A549 (cell line): ENCODE data around the gene C3orf62. TPM values are rescaled to one million over a fixed set of nuclear protein-coding genes. Genes with fewer than 3 reads are reported as not detected.

Experiments
- ATAC-seq, 2 experiments: fragments of 200-7000 bp in 1 of 2; fragments of >200 bp in 1 of 2; cut with Nextera tagmentation in 1 of 2; cut with Tn5 transposase in 1 of 2; 3 replicates each; pipeline versions ENCODE4 v1.8.0 to v1.9.1; 2018 to 2020; ENCODE audit warnings: mild to moderate bottlenecking in 1 of 2, moderate library complexity in 1 of 2
- CTCF ChIA-PET: fragments of 300-600 bp; sonication (Branson Sonifier 250); formaldehyde crosslinking; extraction: SDS; loops from one replicate; lab custom pipeline; 2021; ENCODE audit warnings: antibody characterized with exemption, inconsistent platforms; lab: Yijun Ruan, JAX
- POLR2A ChIA-PET: fragments of 350-600 bp; formaldehyde crosslinking; extraction: SDS; loops from one replicate; lab custom pipeline; 2021; ENCODE audit warnings: antibody characterized with exemption, inconsistent platforms; lab: Yijun Ruan, JAX
- DNase-seq, 2 experiments: peaks; one replicate each; pipeline versions ENCODE4 v3.0.0 to v3.0.0-alpha.2; 2011 to 2016; ENCODE audit warnings: low read depth in 1 of 2, low spot score in 1 of 2
- FAIRE-seq: peaks from 2 replicates; lab custom pipeline; 2011; peaks lifted over from hg19 to GRCh38; lab: Jason Lieb, UNC
- H3K27ac ChIP-seq, 2 experiments: fragments of >200 bp; sonication (Bioruptor Twin); formaldehyde crosslinking; 3 replicates each; pipeline ENCODE4 v1.5.1; 2016 to 2017
- H3K4me1 ChIP-seq: fragments of >200 bp; sonication (Bioruptor Twin); formaldehyde crosslinking; 3 replicates; pipeline ENCODE4 v1.6.1; 2016
- H3K4me2 ChIP-seq: fragments of >200 bp; sonication (Bioruptor Twin); formaldehyde crosslinking; 3 replicates; pipeline ENCODE4 v1.6.1; 2016
- H3K4me3 ChIP-seq: fragments of >200 bp; sonication (Bioruptor Twin); formaldehyde crosslinking; 3 replicates; pipeline ENCODE4 v1.5.1; 2016
- H3K9me3 ChIP-seq: fragments of >200 bp; sonication (Bioruptor Twin); formaldehyde crosslinking; 3 replicates; pipeline ENCODE4 v1.6.1; 2016
- CBX8 ChIP-seq: fragments of 200-600 bp; sonication (generic); IDR thresholded peaks from 2 replicates; pipeline ENCODE4 v1.6.1; 2016
- CHD2 ChIP-seq: fragments of 150-350 bp; IDR thresholded peaks from 2 replicates; pipeline ENCODE4 v1.6.1; 2014; ENCODE audit warnings: low read length; ENCODE audit not compliant: partially characterized antibody
- EHF ChIP-seq: fragments of 250-450 bp; sonication (Bioruptor Pico); IDR thresholded peaks from 2 replicates; pipeline ENCODE4 v1.5.0; 2020; ENCODE audit warnings: mild to moderate bottlenecking
- EHMT2 ChIP-seq: fragments of 200-600 bp; sonication (generic); IDR thresholded peaks from 2 replicates; pipeline ENCODE4 v1.6.1; 2016; ENCODE audit warnings: antibody characterized with exemption, low read depth, mild to moderate bottlenecking, moderate library complexity
- EP300 ChIP-seq, 2 experiments: fragments of >200 bp; sonication (Bioruptor Twin); formaldehyde crosslinking; IDR thresholded peaks; 2 replicates in 1 of 2; 3 replicates in 1 of 2; pipeline ENCODE4 v1.6.1; 2016 to 2017
- HDAC2 ChIP-seq: fragments of 200-600 bp; sonication (generic); IDR thresholded peaks from 2 replicates; pipeline ENCODE4 v1.6.1; 2016
- JUN ChIP-seq, 2 experiments: fragments of >200 bp; sonication (Bioruptor Twin); formaldehyde crosslinking; IDR thresholded peaks; 2 replicates in 1 of 2; 3 replicates in 1 of 2; pipeline ENCODE4 v1.6.1; 2016 to 2017
- KDM1A ChIP-seq: fragments of 200-600 bp; sonication (generic); IDR thresholded peaks from 2 replicates; pipeline ENCODE4 v1.6.1; 2016; ENCODE audit warnings: low read depth, mild to moderate bottlenecking
- KDM5A ChIP-seq: fragments of 200-600 bp; sonication (generic); IDR thresholded peaks from 2 replicates; pipeline ENCODE4 v1.6.1; 2016; ENCODE audit warnings: antibody characterized with exemption, mild to moderate bottlenecking
- MAZ ChIP-seq: fragments of 150-350 bp; IDR thresholded peaks from 2 replicates; pipeline ENCODE4 v1.6.1; 2014; ENCODE audit warnings: antibody characterized with exemption, low read depth, low read length, borderline replicate concordance
- NFE2L2 ChIP-seq: fragments of 150-350 bp; conservative IDR thresholded peaks from 2 replicates; pipeline ENCODE4 v1.6.1; 2014; ENCODE audit warnings: low read length
- NR3C1 ChIP-seq: fragments of >200 bp; sonication (Bioruptor Twin); formaldehyde crosslinking; IDR thresholded peaks from 3 replicates; pipeline ENCODE4 v1.6.1; 2017
- PHF8 ChIP-seq: fragments of 200-600 bp; sonication (generic); IDR thresholded peaks from 2 replicates; pipeline ENCODE4 v1.6.1; 2016; ENCODE audit warnings: low read depth, mild to moderate bottlenecking, antibody characterized with exemption, moderate library complexity, borderline replicate concordance
- RNF2 ChIP-seq: fragments of 200-600 bp; sonication (generic); IDR thresholded peaks from 2 replicates; pipeline ENCODE4 v1.6.1; 2016; ENCODE audit warnings: low read depth, mild to moderate bottlenecking, antibody characterized with exemption, moderate library complexity, borderline replicate concordance
- ZC3H11A ChIP-seq: fragments of 450-650 bp; IDR thresholded peaks from 2 replicates; pipeline ENCODE4 v1.6.1; 2014; ENCODE audit warnings: antibody characterized with exemption, mild to moderate bottlenecking
- ZFP36 ChIP-seq: fragments of 450-650 bp; IDR thresholded peaks from 2 replicates; pipeline ENCODE4 v1.6.1; 2014; ENCODE audit warnings: borderline replicate concordance; ENCODE audit not compliant: partially characterized antibody
- ZNF302 ChIP-seq: fragments of 250-450 bp; sonication (Bioruptor Pico); IDR thresholded peaks from 2 replicates; pipeline ENCODE4 v1.9.0; 2021; ENCODE audit warnings: inconsistent platforms, mild to moderate bottlenecking, moderate library complexity
- WGBS: methylation state at CpG from one replicate; pipeline ENCODE4 v1.1.6; 2017; ENCODE audit errors: missing lambda C conversion rate; 5-methylcytosine and 5-hydroxymethylcytosine counted together
- polyA plus RNA-seq, 4 experiments: library from polyadenylated mRNA; depleted of rRNA in 3 of 4; stranded (reverse); fragments of >200 nt; fragmentation: RNase III in 1 of 4; extraction: RNeasy Plus Mini Kit Qiagen cat#74134 plus additional on column Dnase treatment in 1 of 4; gene quantifications; 2 replicates in 3 of 4; 3 replicates in 1 of 4; pipeline ENCODE4 v1.2.3, GENCODE V29; 2011 to 2017
- TF ChIP-seq, protein P1 (sequence below): fragments of 250-450 bp; sonication (Bioruptor Pico); IDR thresholded peaks from 2 replicates; pipeline ENCODE4 v1.5.0; 2020; ENCODE audit warnings: low read depth, mild to moderate bottlenecking, moderate library complexity
- TF ChIP-seq, protein P2 (sequence below): fragments of 250-450 bp; sonication (Bioruptor Pico); IDR thresholded peaks from 2 replicates; pipeline ENCODE4 v1.5.0; 2021; ENCODE audit warnings: mild to moderate bottlenecking, moderate library complexity, borderline replicate concordance
- TF ChIP-seq, protein P3 (sequence below): IDR thresholded peaks from 2 replicates; pipeline ENCODE4 v1.6.1; 2012
- TF ChIP-seq, protein P4 (sequence below): fragments of >200 bp; sonication (Bioruptor Twin); formaldehyde crosslinking; IDR thresholded peaks from 3 replicates; pipeline ENCODE4 v1.5.1; 2016

Gene C3orf62
- polyA plus RNA-seq, 2 of the 4 experiments (the other 2 are of a cell fraction) = 1.5 to 2.0 TPM

DNA sequence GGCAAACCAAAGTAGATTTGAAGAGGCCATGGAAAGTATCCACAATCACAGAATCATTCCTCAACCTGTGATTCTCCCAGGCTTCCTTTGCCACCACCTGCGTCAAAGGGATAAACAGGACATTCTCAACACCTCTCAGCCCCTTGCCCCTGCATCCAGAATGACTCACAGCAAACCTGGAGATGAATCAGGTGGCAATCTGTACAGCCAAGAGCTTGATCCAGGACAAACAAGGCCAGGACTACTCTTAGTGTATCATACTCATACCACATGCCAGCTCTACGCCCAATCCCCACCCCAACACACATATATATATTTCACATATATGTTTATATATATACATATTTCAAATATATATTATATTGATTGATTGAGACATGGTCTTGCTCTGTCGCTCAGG is 23.6 kb upstream of the C3orf62 start (continued):
- TF ChIP-seq, protein P1, sequence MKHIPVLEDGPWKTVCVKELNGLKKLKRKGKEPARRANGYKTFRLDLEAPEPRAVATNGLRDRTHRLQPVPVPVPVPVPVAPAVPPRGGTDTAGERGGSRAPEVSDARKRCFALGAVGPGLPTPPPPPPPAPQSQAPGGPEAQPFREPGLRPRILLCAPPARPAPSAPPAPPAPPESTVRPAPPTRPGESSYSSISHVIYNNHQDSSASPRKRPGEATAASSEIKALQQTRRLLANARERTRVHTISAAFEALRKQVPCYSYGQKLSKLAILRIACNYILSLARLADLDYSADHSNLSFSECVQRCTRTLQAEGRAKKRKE (CRISPR knock-in tag) = no peak
- TF ChIP-seq EP300 (IDR thresholded peaks at IDR 0.05) (no peak), RNF2 (no peak), NR3C1 (no peak), NFE2L2 (no peak)
- TF ChIP-seq, protein P2, sequence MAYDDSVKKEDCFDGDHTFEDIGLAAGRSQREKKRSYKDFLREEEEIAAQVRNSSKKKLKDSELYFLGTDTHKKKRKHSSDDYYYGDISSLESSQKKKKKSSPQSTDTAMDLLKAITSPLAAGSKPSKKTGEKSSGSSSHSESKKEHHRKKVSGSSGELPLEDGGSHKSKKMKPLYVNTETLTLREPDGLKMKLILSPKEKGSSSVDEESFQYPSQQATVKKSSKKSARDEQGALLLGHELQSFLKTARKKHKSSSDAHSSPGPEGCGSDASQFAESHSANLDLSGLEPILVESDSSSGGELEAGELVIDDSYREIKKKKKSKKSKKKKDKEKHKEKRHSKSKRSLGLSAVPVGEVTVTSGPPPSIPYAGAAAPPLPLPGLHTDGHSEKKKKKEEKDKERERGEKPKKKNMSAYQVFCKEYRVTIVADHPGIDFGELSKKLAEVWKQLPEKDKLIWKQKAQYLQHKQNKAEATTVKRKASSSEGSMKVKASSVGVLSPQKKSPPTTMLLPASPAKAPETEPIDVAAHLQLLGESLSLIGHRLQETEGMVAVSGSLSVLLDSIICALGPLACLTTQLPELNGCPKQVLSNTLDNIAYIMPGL (CRISPR knock-in tag) = no peak

DNA sequence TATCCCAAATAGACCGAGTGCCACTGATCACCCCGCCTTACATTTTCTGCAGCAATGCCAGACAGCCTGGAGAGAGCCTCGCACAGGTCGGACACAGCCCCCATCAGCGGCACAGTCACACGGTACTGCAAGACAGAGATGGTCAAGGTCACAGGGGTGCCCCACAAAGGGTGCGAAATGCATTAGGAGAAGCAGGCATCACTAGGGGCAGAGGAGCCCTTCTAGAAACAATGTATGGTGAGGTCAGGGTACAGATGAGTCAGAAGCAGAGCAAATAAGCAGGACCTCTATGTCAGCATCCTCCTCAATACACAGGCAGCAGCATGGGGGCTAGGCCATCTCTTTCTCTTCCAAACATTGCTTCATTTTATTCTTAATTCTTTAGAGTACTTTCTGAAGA is 21.5 kb upstream of the C3orf62 start:
- no peak overlapping the region for H3K27ac ChIP-seq
- POLR2A ChIA-PET = no interaction called here
- no peak overlapping the region for H3K4me3 ChIP-seq
- no peaks in the 10 kb centered on the region for H3K9me3 ChIP-seq
- 0 out of 3 replicates have a peak overlapping the region, but pooled peaks have one; percentile 1 for H3K4me2 ChIP-seq
- CTCF ChIA-PET = no interaction called here
- ATAC-seq (peak; percentile 74 to 80), FAIRE-seq (no peak), DNase-seq (peak in 1 of 2 experiments; percentile 12)
- WGBS = 78% methylated on average over 7 of the region's 7 CpGs
- H3K4me1 ChIP-seq = peaks cover 14% of the 10 kb centered on the region; the same call in 2 of the 3 replicates
- no peak for TF ChIP-seq JUN (IDR thresholded peaks at IDR 0.05)
- TF ChIP-seq ZNF302 = no peak
- no peak for TF ChIP-seq NFE2L2
- no peak for TF ChIP-seq RNF2
- no peak for TF ChIP-seq EHF (CRISPR knock-in tag)
- TF ChIP-seq, protein P3, sequence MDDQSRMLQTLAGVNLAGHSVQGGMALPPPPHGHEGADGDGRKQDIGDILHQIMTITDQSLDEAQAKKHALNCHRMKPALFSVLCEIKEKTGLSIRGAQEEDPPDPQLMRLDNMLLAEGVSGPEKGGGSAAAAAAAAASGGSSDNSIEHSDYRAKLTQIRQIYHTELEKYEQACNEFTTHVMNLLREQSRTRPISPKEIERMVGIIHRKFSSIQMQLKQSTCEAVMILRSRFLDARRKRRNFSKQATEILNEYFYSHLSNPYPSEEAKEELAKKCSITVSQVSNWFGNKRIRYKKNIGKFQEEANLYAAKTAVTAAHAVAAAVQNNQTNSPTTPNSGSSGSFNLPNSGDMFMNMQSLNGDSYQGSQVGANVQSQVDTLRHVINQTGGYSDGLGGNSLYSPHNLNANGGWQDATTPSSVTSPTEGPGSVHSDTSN = no peak
- TF ChIP-seq KDM5A = no peak
- TF ChIP-seq ZFP36 = no peak
- TF ChIP-seq, protein P1 (CRISPR knock-in tag) = no peak
- TF ChIP-seq, protein P4, sequence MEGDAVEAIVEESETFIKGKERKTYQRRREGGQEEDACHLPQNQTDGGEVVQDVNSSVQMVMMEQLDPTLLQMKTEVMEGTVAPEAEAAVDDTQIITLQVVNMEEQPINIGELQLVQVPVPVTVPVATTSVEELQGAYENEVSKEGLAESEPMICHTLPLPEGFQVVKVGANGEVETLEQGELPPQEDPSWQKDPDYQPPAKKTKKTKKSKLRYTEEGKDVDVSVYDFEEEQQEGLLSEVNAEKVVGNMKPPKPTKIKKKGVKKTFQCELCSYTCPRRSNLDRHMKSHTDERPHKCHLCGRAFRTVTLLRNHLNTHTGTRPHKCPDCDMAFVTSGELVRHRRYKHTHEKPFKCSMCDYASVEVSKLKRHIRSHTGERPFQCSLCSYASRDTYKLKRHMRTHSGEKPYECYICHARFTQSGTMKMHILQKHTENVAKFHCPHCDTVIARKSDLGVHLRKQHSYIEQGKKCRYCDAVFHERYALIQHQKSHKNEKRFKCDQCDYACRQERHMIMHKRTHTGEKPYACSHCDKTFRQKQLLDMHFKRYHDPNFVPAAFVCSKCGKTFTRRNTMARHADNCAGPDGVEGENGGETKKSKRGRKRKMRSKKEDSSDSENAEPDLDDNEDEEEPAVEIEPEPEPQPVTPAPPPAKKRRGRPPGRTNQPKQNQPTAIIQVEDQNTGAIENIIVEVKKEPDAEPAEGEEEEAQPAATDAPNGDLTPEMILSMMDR = no peak
- TF ChIP-seq KDM1A = no peak
- no peak for TF ChIP-seq PHF8
- TF ChIP-seq CHD2 = no peak
- TF ChIP-seq HDAC2 = no peak
- no peak for TF ChIP-seq CBX8
- TF ChIP-seq ZC3H11A = no peak
- TF ChIP-seq MAZ = no peak
- no peak for TF ChIP-seq EHMT2
